ENCODE measurements around the gene ATOSA. TPM values are rescaled to one million over a fixed set of nuclear protein-coding genes. Genes with fewer than 3 reads are reported as not detected.

Gene ATOSA
- 5.8 and 10.0 TPM in 2 replicates for total RNA-seq (2014; rRNA removed; shearing (Covaris generic))

GRCh38 chr15:52679232-52680040 is at the start of gene ATOSA:
Gene ATOSA, minus strand, starts transcription at chr15:52679388. Its CDS starts 1,367 bp downstream, at chr15:52678021.
- DNase-seq (ENCODE audit: low spot score), result peak; percentile 95
- in situ Hi-C loops (cut with HindIII; ENCODE audit: low sequenced_read_pairs), result no loop called here

- in situ Hi-C loops (cut with HindIII; ENCODE audit: low sequenced_read_pairs), result no loop called here
- no peak for DNase-seq (ENCODE audit: low spot score)
These were observed 49.7 kb upstream of the ATOSA start for GRCh38 chr15:52728899-52729298.

- in situ Hi-C loops (cut with HindIII; ENCODE audit: low sequenced_read_pairs), result no loop called here
- DNase-seq (ENCODE audit: low spot score), result no peak
These were observed 48.6 kb upstream of the ATOSA start for GRCh38 chr15:52727815-52728214.

GRCh38 chr15:52726195-52726594 is 47.0 kb upstream of the ATOSA start:
- in situ Hi-C loops (cut with HindIII; ENCODE audit: low sequenced_read_pairs), result no loop called here
- DNase-seq (ENCODE audit: low spot score), result no peak

- in situ Hi-C loops (cut with HindIII; ENCODE audit: low sequenced_read_pairs), result no loop called here
- DNase-seq (ENCODE audit: low spot score), result no peak
These were observed 39.4 kb upstream of the ATOSA start for GRCh38 chr15:52718551-52718950.

GRCh38 chr15:52717924-52718323 is 38.7 kb upstream of the ATOSA start:
- in situ Hi-C loops (cut with HindIII; ENCODE audit: low sequenced_read_pairs), result no loop called here
- DNase-seq (ENCODE audit: low spot score), result no peak

GRCh38 chr15:52717481-52717880 is 38.3 kb upstream of the ATOSA start:
- in situ Hi-C loops (cut with HindIII; ENCODE audit: low sequenced_read_pairs), result no loop called here
- no peak for DNase-seq (ENCODE audit: low spot score)

GRCh38 chr15:52716536-52716935 is 37.3 kb upstream of the ATOSA start:
- DNase-seq (ENCODE audit: low spot score), result no peak
- in situ Hi-C loops (cut with HindIII; ENCODE audit: low sequenced_read_pairs), result no loop called here

- no peak for DNase-seq (ENCODE audit: low spot score)
- in situ Hi-C loops (cut with HindIII; ENCODE audit: low sequenced_read_pairs), result no loop called here
These were observed 36.2 kb upstream of the ATOSA start for GRCh38 chr15:52715411-52715810.

GRCh38 chr15:52714968-52715367 is 35.8 kb upstream of the ATOSA start:
- in situ Hi-C loops (cut with HindIII; ENCODE audit: low sequenced_read_pairs), result no loop called here
- no peak for DNase-seq (ENCODE audit: low spot score)

GRCh38 chr15:52710708-52711389 is 31.7 kb upstream of the ATOSA start:
- no peak for DNase-seq (ENCODE audit: low spot score)
- in situ Hi-C loops (cut with HindIII; ENCODE audit: low sequenced_read_pairs), result no loop called here

- no peak for DNase-seq (ENCODE audit: low spot score)
- in situ Hi-C loops (cut with HindIII; ENCODE audit: low sequenced_read_pairs), result no loop called here
These were observed 31.0 kb upstream of the ATOSA start for GRCh38 chr15:52710050-52710707.

- no peak for DNase-seq (ENCODE audit: low spot score)
- in situ Hi-C loops (cut with HindIII; ENCODE audit: low sequenced_read_pairs), result no loop called here
These were observed 30.2 kb upstream of the ATOSA start for GRCh38 chr15:52709187-52709981.

GRCh38 chr15:52706091-52706490 is 26.9 kb upstream of the ATOSA start:
- in situ Hi-C loops (cut with HindIII; ENCODE audit: low sequenced_read_pairs), result no loop called here
- no peak for DNase-seq (ENCODE audit: low spot score)

GRCh38 chr15:52702390-52702789 is 23.2 kb upstream of the ATOSA start:
- in situ Hi-C loops (cut with HindIII; ENCODE audit: low sequenced_read_pairs), result no loop called here
- DNase-seq (ENCODE audit: low spot score), result no peak

- no peak for DNase-seq (ENCODE audit: low spot score)
- in situ Hi-C loops (cut with HindIII; ENCODE audit: low sequenced_read_pairs), result no loop called here
These were observed 20.3 kb upstream of the ATOSA start for GRCh38 chr15:52699457-52699856.

GRCh38 chr15:52698514-52698913 is 19.3 kb upstream of the ATOSA start:
- DNase-seq (ENCODE audit: low spot score), result no peak
- in situ Hi-C loops (cut with HindIII; ENCODE audit: low sequenced_read_pairs), result no loop called here

- in situ Hi-C loops (cut with HindIII; ENCODE audit: low sequenced_read_pairs), result no loop called here
- DNase-seq (ENCODE audit: low spot score), result no peak
These were observed 17.9 kb upstream of the ATOSA start for GRCh38 chr15:52697051-52697450.

GRCh38 chr15:52695154-52695553 is 16.0 kb upstream of the ATOSA start:
- in situ Hi-C loops (cut with HindIII; ENCODE audit: low sequenced_read_pairs), result no loop called here

More at GRCh38 chr15:52695154-52695553, 16.0 kb upstream of the ATOSA start:
- no peak for DNase-seq (ENCODE audit: low spot score)

Data from G401 (cell line).